Karpas-422 (cell line): ENCODE data around the gene KRTAP19-2. TPM values are rescaled to one million over a fixed set of nuclear protein-coding genes. Genes with fewer than 3 reads are reported as not detected.
A peak's percentile ranks its signal among the peaks of the same experiment; 100 is the strongest.

Source experiments
- DNase-seq: peaks from one replicate; pipeline ENCODE4 v3.0.0-alpha.2; 2015
- H2AFZ ChIP-seq: fragments of 200-600 bp; sonication (generic); 2 replicates; pipeline ENCODE4 v1.6.1; 2014; ENCODE audit warnings: antibody characterized with exemption, low read length, mixed read lengths
- H3K27ac ChIP-seq: fragments of 200-600 bp; sonication (generic); 2 replicates; pipeline ENCODE4 v1.5.1; 2014; ENCODE audit warnings: mild to moderate bottlenecking, low read length, moderate library complexity
- H3K27me3 ChIP-seq: fragments of 200-600 bp; sonication (generic); 2 replicates; pipeline ENCODE4 v1.6.1; 2014; ENCODE audit warnings: low read length, mixed read lengths
- H3K36me3 ChIP-seq: fragments of 200-600 bp; sonication (generic); 2 replicates; pipeline ENCODE4 v1.6.1; 2014; ENCODE audit warnings: low read length, mixed read lengths; ENCODE audit not compliant: insufficient read depth
- H3K4me1 ChIP-seq: fragments of 200-600 bp; sonication (generic); 2 replicates; pipeline ENCODE4 v1.6.1; 2014; ENCODE audit warnings: mild to moderate bottlenecking, low read length, mixed read lengths
- H3K4me2 ChIP-seq: fragments of 200-600 bp; sonication (generic); 2 replicates; pipeline ENCODE4 v1.6.1; 2014; ENCODE audit warnings: low read length, low read depth, mild to moderate bottlenecking; ENCODE audit not compliant: poor library complexity, severe bottlenecking
- H3K4me3 ChIP-seq: fragments of 200-600 bp; sonication (generic); 2 replicates; pipeline ENCODE4 v1.5.1; 2014; ENCODE audit warnings: mild to moderate bottlenecking, antibody characterized with exemption, low read length, mixed read lengths
- H3K79me2 ChIP-seq: fragments of 200-600 bp; sonication (generic); 2 replicates; pipeline ENCODE4 v1.6.1; 2014; ENCODE audit warnings: mild to moderate bottlenecking, low read length, mixed read lengths
- H3K9ac ChIP-seq: fragments of 200-600 bp; sonication (generic); 2 replicates; pipeline ENCODE4 v1.6.0; 2014; ENCODE audit warnings: low read length
- H3K9me2 ChIP-seq: fragments of 200-600 bp; sonication (generic), shearing (Covaris generic); replicated peaks from 2 replicates; pipeline ENCODE4 v1.6.0; 2014; ENCODE audit warnings: mild to moderate bottlenecking, low read length, moderate library complexity; ENCODE audit not compliant: insufficient read depth
- H3K9me3 ChIP-seq: fragments of 300-700, 200-600 bp; sonication (generic); 2 replicates; pipeline ENCODE4 v1.6.1; 2014; ENCODE audit warnings: low read length, mixed read lengths
- H4K20me1 ChIP-seq: fragments of 200-600 bp; sonication (generic); 2 replicates; pipeline ENCODE4 v1.6.1; 2014; ENCODE audit warnings: mild to moderate bottlenecking, antibody characterized with exemption, low read length, low read depth; ENCODE audit not compliant: insufficient read depth
- total RNA-seq: library from RNA; depleted of rRNA; stranded (reverse); fragments of >200 nt; shearing (Covaris generic); gene quantifications from 2 replicates; pipeline ENCODE4 v1.2.3, GENCODE V29; 2014; ENCODE audit warnings: low replicate concordance

The KRTAP19-2 gene
- total RNA-seq, 1 experiment from 2014 or later: not detected

DNA sequence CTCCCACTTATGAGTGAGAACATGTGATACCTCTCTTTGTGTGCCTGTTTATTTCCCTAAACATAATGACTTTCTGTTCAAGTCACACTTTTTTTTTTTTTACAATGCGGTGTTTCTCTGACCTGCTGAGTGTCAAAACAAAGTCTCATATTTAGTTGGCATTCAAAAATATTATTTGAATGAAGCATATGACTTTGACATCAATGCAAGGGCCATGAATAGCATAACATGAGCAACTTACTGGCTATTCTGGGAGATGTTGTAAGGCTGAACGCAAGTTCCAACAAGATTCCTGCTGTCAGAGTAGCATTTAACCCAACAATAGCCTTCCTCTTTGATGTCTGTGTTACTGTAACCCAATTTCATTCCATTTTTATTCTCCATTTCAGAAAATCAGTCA lies 5.1 kb downstream of the KRTAP19-2 start:
- no peaks in the 10 kb centered on the region for H3K36me3 ChIP-seq
- DNase-seq: no peak

DNA sequence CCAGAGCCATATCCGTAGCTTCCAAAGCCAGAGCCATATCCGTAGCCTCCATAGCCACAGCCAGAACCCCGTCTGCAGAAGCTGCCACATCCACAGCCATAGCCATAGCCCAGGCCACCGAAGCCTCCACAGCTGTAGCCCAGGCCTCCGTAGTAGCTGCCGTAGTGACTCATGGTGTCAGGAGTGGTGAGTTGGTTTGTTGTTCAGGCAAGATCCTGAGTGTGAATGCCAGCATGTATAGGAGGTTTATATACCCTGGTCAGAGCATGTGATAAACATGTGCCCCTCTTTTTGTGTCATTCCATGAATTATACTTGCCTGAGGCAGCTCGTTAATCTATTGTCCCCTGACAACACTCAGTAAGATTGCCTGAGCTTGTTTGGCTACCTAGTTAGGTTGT lies 7.1 kb downstream of the KRTAP19-2 start, which contains the start of gene KRTAP19-1:
TSS of gene KRTAP19-1 (minus strand) at position 223 of the 400 bp plus-strand sequence. CDS start at position 173, 50 bp downstream.
- no peak within 1 kb of the TSS for H3K27ac ChIP-seq
- H3K27me3 ChIP-seq: no peaks in the 10 kb centered on the region
- H3K9me2 ChIP-seq: no peaks in the 10 kb centered on the region
- H3K9me3 ChIP-seq: 0 out of 2 replicates have a peak, but pooled peaks cover 1% of the 10 kb centered on the region
- no peaks in the 10 kb centered on the region for H4K20me1 ChIP-seq
- H3K4me2 ChIP-seq: no peak within 1 kb of the TSS
- H3K79me2 ChIP-seq: no peaks in the 10 kb centered on the region
- no peak within 1 kb of the TSS for H3K4me3 ChIP-seq
- no peaks in the 10 kb centered on the region for H3K4me1 ChIP-seq
- no peak for DNase-seq
- H3K36me3 ChIP-seq: no peaks in the 10 kb centered on the region
- no peak within 1 kb of the TSS for H2AFZ ChIP-seq
- no peak within 1 kb of the TSS for H3K9ac ChIP-seq

More for the DNA sequence above, 5.1 kb downstream of the KRTAP19-2 start:
- no peaks in the 10 kb centered on the region for H3K79me2 ChIP-seq
- no peak overlapping the region for H3K4me2 ChIP-seq
- peaks cover 15% of the 10 kb centered on the region for H3K9me3 ChIP-seq
- no peaks in the 10 kb centered on the region for H4K20me1 ChIP-seq
- no peak overlapping the region for H3K27ac ChIP-seq
- no peak overlapping the region for H2AFZ ChIP-seq
- no peaks in the 10 kb centered on the region for H3K9me2 ChIP-seq
- no peaks in the 10 kb centered on the region for H3K27me3 ChIP-seq
- H3K9ac ChIP-seq: no peak overlapping the region
- no peaks in the 10 kb centered on the region for H3K4me1 ChIP-seq
- no peak overlapping the region for H3K4me3 ChIP-seq

- Histone ChIP-seq H3K9ac (no peak overlapping the region), H3K79me2 (no peaks in the 10 kb centered on the region), H3K9me2 (no peaks in the 10 kb centered on the region), H3K9me3 (no peaks in the 10 kb centered on the region), H3K27me3 (no peaks in the 10 kb centered on the region), H2AFZ (no peak overlapping the region), H4K20me1 (no peaks in the 10 kb centered on the region), H3K4me2 (no peak overlapping the region), H3K27ac (no peak overlapping the region), H3K4me3 (no peak overlapping the region), H3K4me1 (no peaks in the 10 kb centered on the region), H3K36me3 (no peaks in the 10 kb centered on the region)
- DNase-seq: no peak
Measured at GRCh38 chr21:30479259-30479658, 8.0 kb downstream of the KRTAP19-2 start.

GRCh38 chr21:30478004-30478403 lies 9.2 kb downstream of the KRTAP19-2 start:
- Histone ChIP-seq H3K4me3 (no peak overlapping the region), H3K9me3 (no peaks in the 10 kb centered on the region), H3K36me3 (no peaks in the 10 kb centered on the region), H3K27ac (no peak overlapping the region), H3K27me3 (no peaks in the 10 kb centered on the region), H3K4me1 (no peaks in the 10 kb centered on the region), H3K79me2 (no peaks in the 10 kb centered on the region), H3K9me2 (no peaks in the 10 kb centered on the region; the same call in 1 of the 2 replicates), H4K20me1 (no peaks in the 10 kb centered on the region), H3K9ac (no peak overlapping the region), H3K4me2 (no peak overlapping the region), H2AFZ (no peak overlapping the region)
- no peak for DNase-seq

DNA sequence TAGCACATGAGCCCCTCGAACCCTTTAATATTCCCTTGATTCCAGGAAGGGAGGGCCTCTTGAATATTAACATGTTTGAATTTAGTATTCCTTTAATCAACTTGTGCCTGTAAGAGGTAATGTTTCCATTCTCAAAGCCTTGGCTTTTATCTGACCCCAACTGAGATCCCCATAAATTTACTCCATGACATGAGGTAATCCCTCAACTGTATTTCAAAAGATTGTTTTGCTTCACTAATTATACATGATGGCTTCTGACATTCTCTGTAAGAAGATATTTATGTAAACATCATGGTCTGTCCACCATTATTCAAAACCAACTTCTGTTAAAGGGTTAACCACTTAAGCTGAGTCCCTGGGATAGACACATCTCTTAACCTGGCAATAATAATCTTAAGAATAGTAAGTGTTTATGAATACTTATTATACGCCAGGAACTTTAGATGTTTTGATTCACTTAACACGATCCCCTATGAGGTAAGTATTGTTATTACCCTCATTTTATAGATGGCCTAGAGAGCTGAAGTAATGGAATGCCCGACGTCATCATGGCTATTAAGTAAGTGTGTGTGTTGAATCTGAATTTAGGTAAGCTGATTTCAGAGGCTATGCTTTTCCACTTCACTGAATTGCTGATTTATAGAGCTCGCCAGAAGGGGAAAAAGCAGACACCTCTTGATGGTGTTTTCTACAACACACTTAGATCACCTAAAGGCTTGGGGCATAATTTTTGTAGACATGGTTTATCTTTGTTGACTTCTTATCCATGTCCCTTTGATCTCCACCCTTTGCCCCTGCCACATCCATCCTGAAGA lies 18.1 kb downstream of the KRTAP19-2 start:
- no peaks in the 10 kb centered on the region; the same call in 1 of the 2 replicates for H3K9me2 ChIP-seq
- DNase-seq: no peak
- no peaks in the 10 kb centered on the region for H3K36me3 ChIP-seq
- H3K9me3 ChIP-seq: no peaks in the 10 kb centered on the region
- H3K4me1 ChIP-seq: no peaks in the 10 kb centered on the region
- H4K20me1 ChIP-seq: no peaks in the 10 kb centered on the region
- H3K4me2 ChIP-seq: no peak overlapping the region
- H3K4me3 ChIP-seq: no peak overlapping the region
- no peak overlapping the region for H2AFZ ChIP-seq
- no peak overlapping the region for H3K27ac ChIP-seq
- H3K9ac ChIP-seq: no peak overlapping the region
- no peaks in the 10 kb centered on the region for H3K79me2 ChIP-seq
- H3K27me3 ChIP-seq: no peaks in the 10 kb centered on the region

- H3K9ac ChIP-seq: no peak overlapping the region
- H3K4me3 ChIP-seq: no peak overlapping the region
- no peaks in the 10 kb centered on the region for H3K4me1 ChIP-seq
- H3K27me3 ChIP-seq: no peaks in the 10 kb centered on the region
- H3K9me2 ChIP-seq: no peaks in the 10 kb centered on the region
- H3K36me3 ChIP-seq: no peaks in the 10 kb centered on the region
- no peaks in the 10 kb centered on the region for H4K20me1 ChIP-seq
- no peak overlapping the region for H3K4me2 ChIP-seq
- H3K27ac ChIP-seq: no peak overlapping the region
- DNase-seq: peak; percentile 75
- no peaks in the 10 kb centered on the region for H3K9me3 ChIP-seq
- H2AFZ ChIP-seq: no peak overlapping the region
- H3K79me2 ChIP-seq: no peaks in the 10 kb centered on the region
Measured at GRCh38 chr21:30463713-30464112, 23.5 kb downstream of the KRTAP19-2 start.

DNA sequence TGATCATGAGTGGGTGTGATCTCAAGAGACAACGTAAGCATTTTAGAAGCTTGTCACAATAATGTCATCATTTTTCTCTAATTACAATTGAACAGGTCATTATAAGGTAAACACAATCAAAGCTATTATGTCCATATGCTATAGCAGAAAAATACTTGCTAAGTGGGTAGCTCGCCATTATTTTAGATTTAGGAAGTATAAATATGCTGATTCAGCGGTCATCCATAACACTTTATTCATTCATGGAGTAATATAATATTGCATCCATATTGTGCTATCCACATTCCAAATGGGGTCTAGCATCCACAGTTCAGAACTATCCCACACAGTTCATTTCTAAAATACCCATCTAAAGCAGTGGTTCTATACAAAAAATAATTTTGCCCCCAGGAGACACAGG lies 38.7 kb downstream of the KRTAP19-2 start:
- Histone ChIP-seq H3K4me1 (no peaks in the 10 kb centered on the region), H3K9me2 (no peaks in the 10 kb centered on the region), H3K4me2 (no peak overlapping the region), H3K9me3 (no peaks in the 10 kb centered on the region), H3K36me3 (no peaks in the 10 kb centered on the region), H3K27ac (no peak overlapping the region), H3K9ac (no peak overlapping the region), H3K27me3 (no peaks in the 10 kb centered on the region), H2AFZ (no peak overlapping the region), H3K4me3 (no peak overlapping the region), H4K20me1 (no peaks in the 10 kb centered on the region), H3K79me2 (no peaks in the 10 kb centered on the region)
- DNase-seq: no peak

DNA sequence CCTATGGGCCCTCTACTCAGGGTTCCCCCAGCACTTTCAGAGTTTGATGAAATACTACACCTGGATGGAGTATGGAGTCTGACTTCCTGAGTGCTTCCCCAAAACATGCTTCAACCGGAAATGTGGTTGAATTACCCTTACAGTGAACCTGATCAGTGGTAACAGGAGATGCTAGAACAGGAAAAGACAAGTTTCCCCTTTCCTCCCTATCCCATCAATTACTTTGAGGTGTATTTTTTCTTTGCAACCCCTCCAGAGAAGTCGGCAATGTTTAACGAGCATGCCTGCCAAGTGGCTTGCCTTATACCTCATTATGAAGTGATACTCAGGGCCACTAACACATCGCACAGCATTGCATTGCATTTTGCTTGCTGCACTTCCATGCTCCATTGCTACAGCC lies 40.2 kb downstream of the KRTAP19-2 start:
- Histone ChIP-seq H3K9ac (no peak overlapping the region), H2AFZ (no peak overlapping the region), H3K4me3 (no peak overlapping the region), H3K9me3 (no peaks in the 10 kb centered on the region), H4K20me1 (no peaks in the 10 kb centered on the region), H3K4me1 (no peaks in the 10 kb centered on the region), H3K4me2 (no peak overlapping the region), H3K27me3 (no peaks in the 10 kb centered on the region), H3K36me3 (no peaks in the 10 kb centered on the region), H3K79me2 (no peaks in the 10 kb centered on the region), H3K9me2 (no peaks in the 10 kb centered on the region), H3K27ac (no peak overlapping the region)
- no peak for DNase-seq
